ENCODE measurements around the gene CCDC148. TPM values are rescaled to one million over a fixed set of nuclear protein-coding genes. Genes with fewer than 3 reads are reported as not detected.

CCDC148 gene
- total RNA-seq, 3 donors from 2014 or later (not counting 1 experiment from before 2014, with no cell fraction given), result not detected

- H3K9me3 ChIP-seq (ENCODE audit: control insufficient read depth, insufficient read depth, low read length), result no peaks in the 10 kb centered on the region
- H3K4me1 ChIP-seq (ENCODE audit: control insufficient read depth, insufficient read depth, low read length), result no peaks in the 10 kb centered on the region
- no peaks in the 10 kb centered on the region for H3K36me3 ChIP-seq (ENCODE audit: control insufficient read depth, insufficient read depth, low read length)
- WGBS (ENCODE audit: insufficient coverage), result 85% methylated on average over 5 of the region's 5 CpGs
- DNase-seq (no peak), ATAC-seq (no peak)
- H3K4me3 Mint-ChIP-seq, result no peak overlapping the region
- intact Hi-C loops (cut with micrococcal nuclease), result no loop called here
- H3K4me3 ChIP-seq (ENCODE audit: low read length), result no peak overlapping the region
- no peak for TF ChIP-seq CTCF (IDR thresholded peaks at IDR 0.05)
- no peaks in the 10 kb centered on the region for H3K27me3 Mint-ChIP-seq (ENCODE audit: low read depth in 2 of 2)
- H3K27ac Mint-ChIP-seq, result no peak overlapping the region
- no peaks in the 10 kb centered on the region for H3K36me3 Mint-ChIP-seq
- peaks cover 0 to 2% of the 10 kb centered on the region in 2 donors for H3K9me3 Mint-ChIP-seq
- H3K4me1 Mint-ChIP-seq, result no peaks in the 10 kb centered on the region
- H3K27ac ChIP-seq (ENCODE audit: low read length), result no peak overlapping the region
- no peaks in the 10 kb centered on the region for H3K27me3 ChIP-seq (ENCODE audit: control insufficient read depth, insufficient read depth, low read length)
Measured at GRCh38 chr2:158125756-158126498, 330.6 kb downstream of the CCDC148 start.

GRCh38 chr2:158124896-158125295 lies 331.7 kb downstream of the CCDC148 start:
- TF ChIP-seq CTCF (IDR thresholded peaks at IDR 0.05), result no peak
- Mint-ChIP-seq H3K9me3 (peaks cover 0 to 2% of the 10 kb centered on the region in 2 donors), H3K4me3 (no peak overlapping the region), H3K27me3 (ENCODE audit: low read depth in 2 of 2) (no peaks in the 10 kb centered on the region), H3K4me1 (no peaks in the 10 kb centered on the region), H3K36me3 (no peaks in the 10 kb centered on the region), H3K27ac (no peak overlapping the region)
- Histone ChIP-seq H3K27me3 (ENCODE audit: control insufficient read depth, insufficient read depth, low read length) (no peaks in the 10 kb centered on the region), H3K4me1 (ENCODE audit: control insufficient read depth, insufficient read depth, low read length) (no peaks in the 10 kb centered on the region), H3K36me3 (ENCODE audit: control insufficient read depth, insufficient read depth, low read length) (no peaks in the 10 kb centered on the region), H3K27ac (ENCODE audit: low read length) (no peak overlapping the region), H3K9me3 (ENCODE audit: control insufficient read depth, insufficient read depth, low read length) (no peaks in the 10 kb centered on the region), H3K4me3 (ENCODE audit: low read length) (no peak overlapping the region)
- DNase-seq (no peak), ATAC-seq (no peak)
- intact Hi-C loops (cut with micrococcal nuclease), result no loop called here
- WGBS (ENCODE audit: insufficient coverage), result 55% methylated on average over 2 of the region's 2 CpGs

Other genes starting within 250 kb of the CCDC148 start
- 1 to 10 TPM; 5.9 to 8.4 (median 7.2) TPM for gene PKP4, start 199 bp upstream of the CCDC148 start, total RNA-seq